LNCAP (cell line): Measurements from ENCODE around the gene CLCN1.

Source experiments
- TF ChIP-seq, protein P1 (sequence below): fragments of 450-650 bp; IDR thresholded peaks from 2 replicates; pipeline ENCODE4 v1.5.1; 2017; ENCODE audit warnings: mild to moderate bottlenecking

CLCN1 gene

DNA sequence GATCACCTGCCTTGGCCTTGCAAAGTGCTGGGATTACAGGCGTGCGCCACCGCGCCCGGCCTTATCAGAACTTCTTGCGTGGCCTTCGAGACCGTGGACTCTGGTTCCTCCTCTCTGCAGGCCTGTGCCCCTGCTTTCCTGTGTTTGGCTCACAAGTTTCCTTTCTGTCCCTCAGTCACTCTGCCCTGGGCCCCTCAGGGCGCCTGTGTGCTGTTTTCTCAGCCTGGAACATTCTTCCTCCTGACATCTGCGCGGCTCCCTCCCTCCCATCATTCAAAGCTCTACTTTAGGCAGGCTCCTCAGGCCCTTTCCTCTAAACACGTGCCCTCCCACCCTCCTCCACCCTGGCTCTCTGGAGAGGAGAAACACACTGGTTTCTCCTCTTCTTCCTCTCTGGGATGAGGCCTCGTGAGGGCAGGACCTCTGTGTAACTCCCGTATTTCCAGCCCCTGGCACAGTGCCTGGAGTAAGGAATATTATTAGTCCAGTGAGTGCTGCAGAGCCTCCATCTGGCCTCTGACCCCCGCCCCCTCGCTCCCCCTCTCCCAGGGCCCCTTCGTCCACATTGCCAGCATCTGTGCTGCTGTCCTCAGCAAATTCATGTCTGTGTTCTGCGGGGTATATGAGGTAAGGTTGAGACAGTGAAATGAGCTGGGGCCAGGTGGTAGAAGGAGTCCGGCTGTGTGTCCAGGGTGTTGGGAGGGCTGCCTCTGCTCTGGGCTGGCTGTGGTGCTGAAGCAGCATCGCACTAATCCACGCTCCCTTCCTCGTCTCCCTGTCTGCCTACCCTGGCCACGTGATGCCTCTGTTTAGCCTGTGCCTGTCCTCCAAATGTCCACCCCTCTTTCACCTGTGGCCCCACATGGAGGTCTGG, 7.1 kb downstream of the CLCN1 start:
- TF ChIP-seq, protein P1, sequence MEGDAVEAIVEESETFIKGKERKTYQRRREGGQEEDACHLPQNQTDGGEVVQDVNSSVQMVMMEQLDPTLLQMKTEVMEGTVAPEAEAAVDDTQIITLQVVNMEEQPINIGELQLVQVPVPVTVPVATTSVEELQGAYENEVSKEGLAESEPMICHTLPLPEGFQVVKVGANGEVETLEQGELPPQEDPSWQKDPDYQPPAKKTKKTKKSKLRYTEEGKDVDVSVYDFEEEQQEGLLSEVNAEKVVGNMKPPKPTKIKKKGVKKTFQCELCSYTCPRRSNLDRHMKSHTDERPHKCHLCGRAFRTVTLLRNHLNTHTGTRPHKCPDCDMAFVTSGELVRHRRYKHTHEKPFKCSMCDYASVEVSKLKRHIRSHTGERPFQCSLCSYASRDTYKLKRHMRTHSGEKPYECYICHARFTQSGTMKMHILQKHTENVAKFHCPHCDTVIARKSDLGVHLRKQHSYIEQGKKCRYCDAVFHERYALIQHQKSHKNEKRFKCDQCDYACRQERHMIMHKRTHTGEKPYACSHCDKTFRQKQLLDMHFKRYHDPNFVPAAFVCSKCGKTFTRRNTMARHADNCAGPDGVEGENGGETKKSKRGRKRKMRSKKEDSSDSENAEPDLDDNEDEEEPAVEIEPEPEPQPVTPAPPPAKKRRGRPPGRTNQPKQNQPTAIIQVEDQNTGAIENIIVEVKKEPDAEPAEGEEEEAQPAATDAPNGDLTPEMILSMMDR: no peak

- TF ChIP-seq, protein P1: no peak
These were observed 7.7 kb downstream of the CLCN1 start for GRCh38 chr7:143323653-143324052.

GRCh38 chr7:143325240-143325639, 9.3 kb downstream of the CLCN1 start:
- TF ChIP-seq, protein P1: no peak

DNA sequence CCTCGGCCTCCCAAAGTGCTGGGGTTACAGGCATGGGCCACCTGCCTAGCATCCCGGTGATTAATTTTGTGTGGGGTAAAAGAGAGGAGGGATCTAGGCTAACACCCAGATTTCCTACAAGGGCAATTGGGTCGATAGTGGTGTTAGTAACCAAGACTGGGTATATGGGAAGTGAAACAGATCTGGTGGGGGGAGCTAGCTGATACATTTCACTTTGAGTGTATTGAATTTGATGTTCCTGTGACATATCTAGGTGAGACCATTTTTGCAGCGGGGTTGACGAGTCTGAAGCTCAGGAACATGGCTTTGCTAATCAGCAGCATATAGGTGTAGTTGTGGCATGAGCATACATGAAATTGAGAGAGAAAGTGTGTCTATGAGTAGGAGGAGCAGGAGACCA, 12.0 kb downstream of the CLCN1 start:
- TF ChIP-seq, protein P1: no peak

- TF ChIP-seq, protein P1: no peak
These were observed 13.7 kb downstream of the CLCN1 start for GRCh38 chr7:143329471-143330170.

- TF ChIP-seq, protein P1: no peak
These were observed 15.4 kb downstream of the CLCN1 start for GRCh38 chr7:143331179-143331801.

GRCh38 chr7:143334244-143334643, 18.3 kb downstream of the CLCN1 start:
- TF ChIP-seq, protein P1: no peak
